ENCODE data around the gene NTNG1. TPM values are rescaled to one million over a fixed set of nuclear protein-coding genes. Genes with fewer than 3 reads are reported as not detected.
"Not testable (repeated sequence)": the region's sequence is repeated elsewhere in the genome, so short reads cannot be mapped to it uniquely, and the experiment has no call there.

Gene NTNG1
- not detected in 2 replicates for total RNA-seq

GRCh38 chr1:107140703-107141490 is at the start of gene NTNG1:
Gene NTNG1, plus strand, starts transcription at chr1:107141039.
- DNase-seq (ENCODE audit: low spot score), result no peak
- intact Hi-C loops (cut with micrococcal nuclease), result loop anchor here (5.0 kb wide), 1 partner anchor 84 kb away; the partner anchor contains the start of gene PRMT6
- no peak within 1 kb of the TSS for H3K27ac Mint-ChIP-seq

DNA sequence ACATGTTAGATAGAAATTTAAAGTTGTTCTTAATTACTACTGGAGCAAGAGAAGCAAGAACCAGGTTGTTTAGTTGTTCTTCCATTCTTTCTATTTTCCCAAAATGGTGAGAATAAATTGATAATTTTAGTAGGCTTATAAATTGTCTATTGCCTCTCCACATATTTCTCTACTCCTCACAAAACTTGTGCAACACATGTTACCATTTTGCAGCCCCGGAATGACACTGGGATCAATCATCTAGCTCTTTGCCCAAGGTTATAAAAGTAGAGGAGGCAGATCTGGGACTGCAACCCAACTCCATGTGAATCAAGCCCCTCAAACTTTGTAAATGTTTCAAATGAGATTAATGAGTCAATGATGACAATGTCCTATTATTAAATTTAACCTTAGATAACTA is 49.4 kb upstream of the NTNG1 start:
- no peak for DNase-seq (ENCODE audit: low spot score)

More at GRCh38 chr1:107140703-107141490, at the start of gene NTNG1:
- peaks cover 17% of the 10 kb centered on the region for H3K4me1 Mint-ChIP-seq (ENCODE audit: low read depth)
- H3K27me3 Mint-ChIP-seq (ENCODE audit: low read depth), result peaks cover 51% of the 10 kb centered on the region
- peak within 1 kb of the TSS; percentile 67 for H3K4me3 Mint-ChIP-seq (ENCODE audit: low read depth)
- H3K36me3 Mint-ChIP-seq (ENCODE audit: low read depth), result no peaks in the 10 kb centered on the region
- H3K9me3 Mint-ChIP-seq, result no peaks in the 10 kb centered on the region

GRCh38 chr1:107093395-107093794 is 47.4 kb upstream of the NTNG1 start:
- H3K36me3 Mint-ChIP-seq (ENCODE audit: low read depth); intact Hi-C loops (cut with micrococcal nuclease); H3K27me3 Mint-ChIP-seq (ENCODE audit: low read depth); H3K9me3 Mint-ChIP-seq; DNase-seq (ENCODE audit: low spot score); H3K4me1 Mint-ChIP-seq (ENCODE audit: low read depth); H3K27ac Mint-ChIP-seq; H3K4me3 Mint-ChIP-seq (ENCODE audit: low read depth): not testable (repeated sequence)

More for the DNA sequence above, 49.4 kb upstream of the NTNG1 start:
- H3K4me1 Mint-ChIP-seq (ENCODE audit: low read depth), result no peaks in the 10 kb centered on the region
- H3K27ac Mint-ChIP-seq, result no peak overlapping the region
- no peaks in the 10 kb centered on the region for H3K36me3 Mint-ChIP-seq (ENCODE audit: low read depth)
- no peak overlapping the region for H3K4me3 Mint-ChIP-seq (ENCODE audit: low read depth)
- H3K9me3 Mint-ChIP-seq, result no peaks in the 10 kb centered on the region
- H3K27me3 Mint-ChIP-seq (ENCODE audit: low read depth), result no peaks in the 10 kb centered on the region
- intact Hi-C loops (cut with micrococcal nuclease), result no loop called here

GRCh38 chr1:107095647-107096046 is 45.2 kb upstream of the NTNG1 start:
- Mint-ChIP-seq H3K36me3 (ENCODE audit: low read depth) (no peaks in the 10 kb centered on the region), H3K4me1 (ENCODE audit: low read depth) (no peaks in the 10 kb centered on the region), H3K9me3 (no peaks in the 10 kb centered on the region), H3K4me3 (ENCODE audit: low read depth) (no peak overlapping the region), H3K27ac (no peak overlapping the region), H3K27me3 (ENCODE audit: low read depth) (no peaks in the 10 kb centered on the region)
- intact Hi-C loops (cut with micrococcal nuclease), result no loop called here
- no peak for DNase-seq (ENCODE audit: low spot score)

DNA sequence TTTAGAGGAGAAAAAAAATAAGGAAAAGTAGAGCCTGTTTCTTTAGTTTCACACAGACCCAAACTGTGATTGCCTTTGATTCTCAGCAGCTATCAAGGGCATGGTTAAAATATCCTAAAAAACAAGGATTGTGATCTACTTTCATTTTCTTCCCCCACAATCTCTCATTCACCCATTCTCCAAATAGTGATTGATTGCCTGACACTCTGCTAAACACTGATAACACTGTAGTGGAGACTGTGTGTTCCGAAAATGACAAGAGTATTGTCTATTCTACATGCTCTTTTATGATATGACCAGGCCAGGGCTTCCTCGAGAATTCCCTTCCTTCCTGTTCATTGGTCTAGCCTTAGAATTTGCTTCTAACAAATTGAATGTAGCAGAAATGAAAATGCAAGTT is 44.1 kb upstream of the NTNG1 start:
- no peaks in the 10 kb centered on the region for H3K9me3 Mint-ChIP-seq
- no peak overlapping the region for H3K27ac Mint-ChIP-seq
- no peaks in the 10 kb centered on the region for H3K36me3 Mint-ChIP-seq (ENCODE audit: low read depth)
- intact Hi-C loops (cut with micrococcal nuclease), result no loop called here
- no peaks in the 10 kb centered on the region for H3K4me1 Mint-ChIP-seq (ENCODE audit: low read depth)
- no peak overlapping the region for H3K4me3 Mint-ChIP-seq (ENCODE audit: low read depth)
- H3K27me3 Mint-ChIP-seq (ENCODE audit: low read depth), result no peaks in the 10 kb centered on the region
- DNase-seq (ENCODE audit: low spot score), result no peak

DNA sequence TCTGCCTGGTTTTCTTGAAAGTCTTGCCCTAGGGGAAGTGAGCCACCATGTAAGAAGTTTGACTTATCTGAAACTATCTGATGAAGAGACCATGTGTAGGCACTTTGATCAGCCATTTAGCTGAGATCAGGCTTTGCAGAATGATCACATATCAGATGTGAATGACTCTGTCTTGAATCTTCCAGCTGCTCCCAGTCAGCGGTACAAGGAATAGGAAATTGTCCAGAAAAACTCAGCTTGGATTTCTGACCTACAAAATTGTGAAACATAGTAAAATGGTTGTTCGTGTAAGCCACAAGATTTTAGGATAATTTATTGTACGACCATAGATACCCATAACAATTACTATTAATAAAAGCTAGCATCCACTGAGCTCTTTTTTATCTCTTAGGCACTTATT is 41.9 kb upstream of the NTNG1 start:
- intact Hi-C loops (cut with micrococcal nuclease), result no loop called here
- Mint-ChIP-seq H3K27me3 (ENCODE audit: low read depth) (no peaks in the 10 kb centered on the region), H3K4me3 (ENCODE audit: low read depth) (no peak overlapping the region), H3K27ac (no peak overlapping the region), H3K9me3 (no peaks in the 10 kb centered on the region), H3K4me1 (ENCODE audit: low read depth) (no peaks in the 10 kb centered on the region), H3K36me3 (ENCODE audit: low read depth) (no peaks in the 10 kb centered on the region)
- DNase-seq (ENCODE audit: low spot score), result no peak

GRCh38 chr1:107100331-107100984 is 40.4 kb upstream of the NTNG1 start:
- no peaks in the 10 kb centered on the region for H3K27me3 Mint-ChIP-seq (ENCODE audit: low read depth)
- DNase-seq (ENCODE audit: low spot score), result no peak
- H3K4me3 Mint-ChIP-seq (ENCODE audit: low read depth), result no peak overlapping the region
- intact Hi-C loops (cut with micrococcal nuclease), result no loop called here
- no peak overlapping the region for H3K27ac Mint-ChIP-seq
- no peaks in the 10 kb centered on the region for H3K9me3 Mint-ChIP-seq
- H3K36me3 Mint-ChIP-seq (ENCODE audit: low read depth), result no peaks in the 10 kb centered on the region
- no peaks in the 10 kb centered on the region for H3K4me1 Mint-ChIP-seq (ENCODE audit: low read depth)

DNA sequence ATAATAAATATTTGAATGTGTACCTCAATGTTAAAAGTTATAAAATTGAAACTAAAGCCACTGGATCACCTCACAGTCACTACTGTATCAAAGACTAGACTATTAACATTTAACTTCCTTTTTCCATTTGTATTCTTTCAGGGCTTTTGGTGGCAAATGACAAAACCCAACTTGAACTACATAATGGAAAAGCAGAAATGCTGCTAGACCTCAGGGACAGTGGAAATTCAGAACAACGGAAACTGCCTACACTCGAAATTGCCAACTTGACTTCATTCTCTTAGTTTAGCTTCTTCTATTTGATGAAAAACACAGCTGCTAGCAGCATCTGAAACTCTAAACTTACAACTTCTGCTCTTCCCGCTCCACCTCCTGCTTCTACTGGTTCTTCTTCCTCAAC is 34.9 kb upstream of the NTNG1 start:
- H3K9me3 Mint-ChIP-seq, result no peaks in the 10 kb centered on the region
- H3K27ac Mint-ChIP-seq, result no peak overlapping the region
- no peaks in the 10 kb centered on the region for H3K27me3 Mint-ChIP-seq (ENCODE audit: low read depth)
- H3K36me3 Mint-ChIP-seq (ENCODE audit: low read depth), result no peaks in the 10 kb centered on the region
- intact Hi-C loops (cut with micrococcal nuclease), result no loop called here
- H3K4me1 Mint-ChIP-seq (ENCODE audit: low read depth), result no peaks in the 10 kb centered on the region
- DNase-seq (ENCODE audit: low spot score), result no peak
- H3K4me3 Mint-ChIP-seq (ENCODE audit: low read depth), result no peak overlapping the region

- H3K27me3 Mint-ChIP-seq (ENCODE audit: low read depth), result no peaks in the 10 kb centered on the region
- no peak overlapping the region for H3K27ac Mint-ChIP-seq
- no peak for DNase-seq (ENCODE audit: low spot score)
- H3K4me1 Mint-ChIP-seq (ENCODE audit: low read depth), result no peaks in the 10 kb centered on the region
- H3K36me3 Mint-ChIP-seq (ENCODE audit: low read depth), result no peaks in the 10 kb centered on the region
- H3K9me3 Mint-ChIP-seq, result no peaks in the 10 kb centered on the region
- intact Hi-C loops (cut with micrococcal nuclease), result no loop called here
- no peak overlapping the region for H3K4me3 Mint-ChIP-seq (ENCODE audit: low read depth)
Observed at GRCh38 chr1:107110326-107110725, 30.5 kb upstream of the NTNG1 start.

DNA sequence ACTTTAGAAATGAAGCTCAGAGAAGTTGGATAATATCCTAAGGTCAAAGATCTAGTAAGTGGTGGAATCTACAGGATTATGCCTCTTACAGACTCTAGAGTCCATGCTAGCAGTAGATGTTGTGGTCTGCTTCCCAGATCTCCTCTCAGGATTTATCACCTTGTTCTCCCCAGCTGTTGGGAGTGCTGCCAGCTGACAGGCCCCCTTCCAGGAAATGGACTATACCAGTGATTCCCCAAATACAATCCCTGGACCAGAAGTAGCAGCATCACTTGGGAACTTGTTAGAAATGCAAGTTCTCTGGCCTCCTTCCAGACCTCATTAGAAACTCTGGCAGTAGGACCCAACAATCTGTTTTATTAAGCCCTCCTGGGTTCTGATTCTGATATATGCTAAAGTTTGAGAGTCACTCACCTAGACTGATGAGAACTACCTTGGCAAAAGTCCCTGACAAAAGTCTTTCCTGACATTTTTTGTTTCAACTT is 24.5 kb upstream of the NTNG1 start:
- intact Hi-C loops (cut with micrococcal nuclease), result no loop called here
- DNase-seq (ENCODE audit: low spot score), result no peak
- Mint-ChIP-seq H3K9me3 (no peaks in the 10 kb centered on the region), H3K4me3 (ENCODE audit: low read depth) (no peak overlapping the region), H3K4me1 (ENCODE audit: low read depth) (no peaks in the 10 kb centered on the region), H3K27ac (no peak overlapping the region), H3K27me3 (ENCODE audit: low read depth) (no peaks in the 10 kb centered on the region), H3K36me3 (ENCODE audit: low read depth) (no peaks in the 10 kb centered on the region)

DNA sequence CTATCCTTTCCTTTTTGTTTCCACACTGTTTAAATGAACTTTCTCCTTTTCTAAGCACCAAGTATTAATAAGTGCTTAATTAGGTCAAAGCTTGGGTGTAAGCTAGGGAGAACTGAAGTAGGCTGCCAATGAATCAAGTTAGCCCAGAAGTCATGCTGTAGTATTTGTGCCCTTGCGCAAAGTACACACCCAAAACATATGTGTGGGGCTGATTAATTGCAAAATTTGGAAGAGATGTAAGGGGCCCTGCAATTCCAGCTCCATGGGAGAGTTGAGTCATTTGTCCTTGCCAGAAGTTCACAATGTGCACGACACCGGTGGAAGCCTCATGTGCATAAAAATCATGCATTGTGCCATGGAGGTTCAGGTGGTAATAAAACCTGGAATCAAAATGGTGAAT is 18.6 kb upstream of the NTNG1 start:
- Mint-ChIP-seq H3K9me3 (no peaks in the 10 kb centered on the region), H3K4me1 (ENCODE audit: low read depth) (no peaks in the 10 kb centered on the region), H3K4me3 (ENCODE audit: low read depth) (no peak overlapping the region), H3K27me3 (ENCODE audit: low read depth) (no peaks in the 10 kb centered on the region), H3K36me3 (ENCODE audit: low read depth) (no peaks in the 10 kb centered on the region), H3K27ac (no peak overlapping the region)
- intact Hi-C loops (cut with micrococcal nuclease), result no loop called here
- no peak for DNase-seq (ENCODE audit: low spot score)

GRCh38 chr1:107123741-107124140 is 17.1 kb upstream of the NTNG1 start:
- H3K4me3 Mint-ChIP-seq (ENCODE audit: low read depth), result no peak overlapping the region
- H3K27me3 Mint-ChIP-seq (ENCODE audit: low read depth), result no peaks in the 10 kb centered on the region
- intact Hi-C loops (cut with micrococcal nuclease), result no loop called here
- no peaks in the 10 kb centered on the region for H3K4me1 Mint-ChIP-seq (ENCODE audit: low read depth)
- H3K36me3 Mint-ChIP-seq (ENCODE audit: low read depth), result no peaks in the 10 kb centered on the region
- no peaks in the 10 kb centered on the region for H3K9me3 Mint-ChIP-seq
- H3K27ac Mint-ChIP-seq, result no peak overlapping the region
- no peak for DNase-seq (ENCODE audit: low spot score)

- intact Hi-C loops (cut with micrococcal nuclease), result no loop called here
- no peak overlapping the region for H3K4me3 Mint-ChIP-seq (ENCODE audit: low read depth)
- no peaks in the 10 kb centered on the region for H3K4me1 Mint-ChIP-seq (ENCODE audit: low read depth)
- no peaks in the 10 kb centered on the region for H3K36me3 Mint-ChIP-seq (ENCODE audit: low read depth)
- no peaks in the 10 kb centered on the region for H3K9me3 Mint-ChIP-seq
- H3K27ac Mint-ChIP-seq, result no peak overlapping the region
- H3K27me3 Mint-ChIP-seq (ENCODE audit: low read depth), result no peaks in the 10 kb centered on the region
- no peak for DNase-seq (ENCODE audit: low spot score)
Observed at GRCh38 chr1:107124694-107125093, 16.1 kb upstream of the NTNG1 start.
